Measurements from ENCODE around the gene IRF2BPL. TPM values are rescaled to one million over a fixed set of nuclear protein-coding genes. Genes with fewer than 3 reads are reported as not detected.

IRF2BPL gene
- total RNA-seq, 1 experiment from 2014 or later = 24.7 TPM

DNA sequence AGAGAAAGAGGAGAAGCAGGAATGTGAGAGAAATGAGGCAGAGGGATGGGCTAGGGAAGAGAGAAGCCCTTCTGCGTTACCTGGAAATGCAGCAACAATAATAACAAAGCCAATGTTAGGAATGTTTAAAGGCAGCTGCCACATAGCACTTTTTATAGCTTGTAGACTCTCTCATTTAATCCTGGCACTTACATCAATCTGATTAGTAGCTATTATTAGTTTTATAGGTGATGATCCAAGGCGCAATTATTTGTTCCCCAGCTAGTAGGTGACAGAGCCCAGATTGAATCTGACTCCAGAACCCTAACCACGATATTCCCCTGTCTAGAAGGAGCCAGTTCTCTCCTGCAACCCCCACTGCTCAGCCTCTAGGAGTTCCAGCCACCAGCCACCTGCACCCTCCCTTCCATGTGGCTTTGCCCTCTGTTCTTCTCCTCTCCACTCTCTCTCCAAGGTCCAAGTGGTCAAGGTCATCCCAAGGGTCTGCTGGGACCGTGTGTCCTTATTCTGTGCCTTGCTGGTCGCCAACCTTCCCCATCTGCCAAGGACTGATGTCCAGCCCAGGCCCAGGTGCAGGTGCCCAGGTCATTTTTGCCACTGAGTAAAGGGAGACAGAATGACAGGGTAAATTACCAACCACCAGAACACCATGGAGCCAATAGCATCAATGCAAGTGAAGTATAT is 40.2 kb upstream of the IRF2BPL start:
- POLR2A ChIA-PET = no interaction called here
- CTCF ChIA-PET = interaction anchor here (0.6 to 5.7 kb wide), 8 partner anchors 9 to 195 kb away, joined by 3 to 144 read pairs (median 3); no protein-coding TSS in a partner anchor
- no peaks in the 10 kb centered on the region for H3K27me3 ChIP-seq (replicated peaks; ENCODE audit: control insufficient read depth, insufficient read depth, low read length)
- Mint-ChIP-seq H3K36me3 (ENCODE audit: insufficient read depth, unreplicated experiment) (no peaks in the 10 kb centered on the region), H3K4me3 (ENCODE audit: unreplicated experiment) (no peak overlapping the region), H3K4me1 (ENCODE audit: low read depth, unreplicated experiment) (no peaks in the 10 kb centered on the region), H3K27ac (ENCODE audit: unreplicated experiment) (no peak overlapping the region), H3K27me3 (ENCODE audit: insufficient read depth, unreplicated experiment) (no peaks in the 10 kb centered on the region), H3K9me3 (ENCODE audit: unreplicated experiment) (no peaks in the 10 kb centered on the region)
- intact Hi-C loops (cut with micrococcal nuclease; ENCODE audit: unreplicated experiment) = loop anchor here (1.0 to 2.0 kb wide), 2 partner anchors 15 to 46 kb away; no protein-coding TSS in a partner anchor
- no peaks in the 10 kb centered on the region for H3K4me1 ChIP-seq
- H3K36me3 ChIP-seq (ENCODE audit: control insufficient read depth, insufficient read depth, low read length) = no peaks in the 10 kb centered on the region
- H3K9me3 ChIP-seq = no peaks in the 10 kb centered on the region
- BruUV-seq (replicated peaks) = no TSS peak
- H3K4me3 ChIP-seq (ENCODE audit: low read depth, low read length) = no peak overlapping the region
- DNase-seq = no peak
- TF ChIP-seq, protein P1, sequence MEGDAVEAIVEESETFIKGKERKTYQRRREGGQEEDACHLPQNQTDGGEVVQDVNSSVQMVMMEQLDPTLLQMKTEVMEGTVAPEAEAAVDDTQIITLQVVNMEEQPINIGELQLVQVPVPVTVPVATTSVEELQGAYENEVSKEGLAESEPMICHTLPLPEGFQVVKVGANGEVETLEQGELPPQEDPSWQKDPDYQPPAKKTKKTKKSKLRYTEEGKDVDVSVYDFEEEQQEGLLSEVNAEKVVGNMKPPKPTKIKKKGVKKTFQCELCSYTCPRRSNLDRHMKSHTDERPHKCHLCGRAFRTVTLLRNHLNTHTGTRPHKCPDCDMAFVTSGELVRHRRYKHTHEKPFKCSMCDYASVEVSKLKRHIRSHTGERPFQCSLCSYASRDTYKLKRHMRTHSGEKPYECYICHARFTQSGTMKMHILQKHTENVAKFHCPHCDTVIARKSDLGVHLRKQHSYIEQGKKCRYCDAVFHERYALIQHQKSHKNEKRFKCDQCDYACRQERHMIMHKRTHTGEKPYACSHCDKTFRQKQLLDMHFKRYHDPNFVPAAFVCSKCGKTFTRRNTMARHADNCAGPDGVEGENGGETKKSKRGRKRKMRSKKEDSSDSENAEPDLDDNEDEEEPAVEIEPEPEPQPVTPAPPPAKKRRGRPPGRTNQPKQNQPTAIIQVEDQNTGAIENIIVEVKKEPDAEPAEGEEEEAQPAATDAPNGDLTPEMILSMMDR (IDR thresholded peaks at IDR 0.05; ENCODE audit: insufficient read depth in 1 of 2, low read depth in 1 of 2, low read length in 1 of 2, severe bottlenecking in 1 of 2, unreplicated experiment in 1 of 2) = peak in 1 of 2 experiments; percentile 14

DNA sequence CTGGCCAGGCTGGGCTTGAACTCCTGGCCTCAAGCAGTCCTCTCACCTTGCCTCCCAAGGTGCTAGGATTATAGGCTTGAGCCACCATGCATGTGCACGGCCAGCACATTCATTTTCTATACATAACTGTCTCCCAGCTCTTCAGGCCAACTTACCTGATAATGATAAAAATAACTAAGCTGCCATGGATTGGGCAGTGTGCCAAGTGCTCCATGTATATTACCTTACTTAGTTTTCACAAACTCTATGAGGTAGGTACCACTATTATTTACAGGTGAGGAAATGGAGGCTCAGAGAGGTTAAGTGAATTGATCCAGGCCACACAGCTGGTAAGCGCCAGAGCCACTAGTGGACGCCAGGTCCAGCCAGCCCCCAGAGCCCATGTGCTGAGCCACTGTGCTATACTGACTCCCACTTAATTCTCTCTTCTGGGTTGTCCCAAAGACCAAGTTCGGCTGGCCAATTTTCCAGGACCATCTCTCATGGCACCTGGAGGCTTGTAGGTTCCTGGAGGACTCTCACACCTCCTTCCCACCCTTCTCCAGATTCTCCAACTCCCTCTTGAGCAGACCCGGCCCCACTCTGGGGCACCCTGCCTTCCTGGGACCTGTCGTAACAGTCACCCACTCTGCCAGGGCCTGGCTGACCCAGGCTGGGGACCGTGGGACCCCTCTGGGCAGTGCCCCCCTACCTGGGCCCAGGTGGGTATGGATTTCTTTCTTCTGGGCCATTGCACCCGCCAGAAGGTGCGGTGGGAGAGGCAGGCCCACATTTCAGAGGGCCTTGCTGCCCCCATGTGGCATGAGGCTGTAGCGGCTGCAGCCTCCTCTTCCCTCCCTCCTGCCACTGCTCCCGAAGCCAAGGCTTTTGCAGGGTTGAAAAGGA is 39.4 kb upstream of the IRF2BPL start:
- no peak overlapping the region for H3K27ac Mint-ChIP-seq (ENCODE audit: unreplicated experiment)
- CTCF ChIA-PET = interaction anchor here (0.9 to 5.7 kb wide), 6 partner anchors 9 to 194 kb away, joined by 3 to 144 read pairs (median 4); no protein-coding TSS in a partner anchor

More for the DNA sequence above, 39.4 kb upstream of the IRF2BPL start:
- DNase-seq = peak; percentile 65 to 82
- Mint-ChIP-seq H3K27me3 (ENCODE audit: insufficient read depth, unreplicated experiment) (no peaks in the 10 kb centered on the region), H3K9me3 (ENCODE audit: unreplicated experiment) (no peaks in the 10 kb centered on the region), H3K36me3 (ENCODE audit: insufficient read depth, unreplicated experiment) (no peaks in the 10 kb centered on the region), H3K4me3 (ENCODE audit: unreplicated experiment) (no peak overlapping the region), H3K4me1 (ENCODE audit: low read depth, unreplicated experiment) (no peaks in the 10 kb centered on the region)
- intact Hi-C loops (cut with micrococcal nuclease; ENCODE audit: unreplicated experiment) = loop anchor here (1.0 to 2.0 kb wide), 2 partner anchors 15 to 45 kb away; no protein-coding TSS in a partner anchor
- TF ChIP-seq, protein P1 (IDR thresholded peaks at IDR 0.05; ENCODE audit: insufficient read depth in 1 of 2, low read depth in 1 of 2, low read length in 1 of 2, severe bottlenecking in 1 of 2, unreplicated experiment in 1 of 2) = peak; percentile 87 to 94
- no TSS peak for BruUV-seq (replicated peaks)
- H3K4me3 ChIP-seq (ENCODE audit: low read depth, low read length) = no peak overlapping the region
- H3K36me3 ChIP-seq (ENCODE audit: control insufficient read depth, insufficient read depth, low read length) = no peaks in the 10 kb centered on the region
- H3K4me1 ChIP-seq = no peaks in the 10 kb centered on the region
- H3K9me3 ChIP-seq = no peaks in the 10 kb centered on the region
- no peaks in the 10 kb centered on the region for H3K27me3 ChIP-seq (replicated peaks; ENCODE audit: control insufficient read depth, insufficient read depth, low read length)
- POLR2A ChIA-PET = no interaction called here
